HepG2 (cell line): ENCODE data around the gene SMIM20. TPM values are rescaled to one million over a fixed set of nuclear protein-coding genes. Genes with fewer than 3 reads are reported as not detected.

ENCODE experiments used
- ATAC-seq: fragments of 200-7000 bp; cut with Tn5 transposase; 3 replicates; pipeline ENCODE4 v1.9.1; 2020; ENCODE audit warnings: mild to moderate bottlenecking, moderate library complexity
- BruUV-seq: library from RNA; stranded (reverse); fragments of 400-500 nt; replicated peaks from 2 replicates; lab custom pipeline; 2021; lab: Mats Ljungman, UMichigan
- CTCF ChIA-PET: fragments of 300-600 bp; formaldehyde crosslinking; extraction: SDS; loops from one replicate; lab custom pipeline; 2021; ENCODE audit warnings: low total read pairs, inconsistent platforms, low intra/inter-chr PET ratio; lab: Yijun Ruan, JAX
- POLR2A ChIA-PET: fragments of 350-600 bp; sonication (Branson Sonifier 250); formaldehyde crosslinking; loops from one replicate; lab custom pipeline; 2020; ENCODE audit warnings: antibody characterized with exemption, inconsistent platforms; lab: Yijun Ruan, JAX
- DNase-seq: peaks from one replicate; pipeline ENCODE4 v3.0.0-alpha.2; 2015; ENCODE audit warnings: low spot score
- FAIRE-seq: peaks from 3 replicates; lab custom pipeline; 2011; peaks lifted over from hg19 to GRCh38; lab: Jason Lieb, UNC
- H2AFZ ChIP-seq: one replicate; pipeline ENCODE4 v1.6.1; 2011; ENCODE audit warnings: low read length, inconsistent platforms
- H3K27ac ChIP-seq: fragments of 300-600 bp; 3 replicates; pipeline ENCODE4 v1.8.0; 2011; ENCODE audit warnings: mixed run types, mild to moderate bottlenecking, mixed read lengths, low read length, inconsistent platforms; ENCODE audit not compliant: insufficient read depth; ENCODE audit errors: extremely low read length
- H3K27me3 ChIP-seq, 2 experiments: fragments of 200-600 bp in 1 of 2; 2 replicates in 1 of 2; 3 replicates in 1 of 2; pipeline versions ENCODE4 v1.6.0 to v1.8.0; 2011; ENCODE audit warnings: low read length in 2 of 2, mild to moderate bottlenecking in 2 of 2, moderate library complexity in 2 of 2, inconsistent platforms in 1 of 2; ENCODE audit not compliant: insufficient read depth in 2 of 2, control insufficient read depth in 1 of 2
- H3K36me3 ChIP-seq, 2 experiments: fragments of 200-600 bp in 1 of 2; replicated peaks in 1 of 2; 2 replicates in 1 of 2; 3 replicates in 1 of 2; pipeline versions ENCODE4 v1.5.1 to v1.8.0; 2011; ENCODE audit warnings: low read length in 2 of 2, inconsistent platforms in 1 of 2; ENCODE audit not compliant: insufficient read depth in 2 of 2, control insufficient read depth in 1 of 2
- H3K4me1 ChIP-seq: 2 replicates; pipeline ENCODE4 v1.5.1; 2012; ENCODE audit warnings: low read length, inconsistent platforms; ENCODE audit not compliant: insufficient read depth
- H3K4me2 ChIP-seq: 2 replicates; pipeline ENCODE4 v1.6.0; 2011; ENCODE audit warnings: low read depth, low read length, inconsistent platforms
- H3K4me3 ChIP-seq, 3 experiments: fragments of 200-600 bp in 1 of 3; sonication (generic), shearing (Covaris generic) in 1 of 3; replicated peaks in 1 of 3; 2 replicates each; pipeline ENCODE4 v1.5.1; 2011 to 2016; ENCODE audit warnings: low read length in 3 of 3, inconsistent platforms in 2 of 3, low read depth in 2 of 3, mild to moderate bottlenecking in 2 of 3, control low read depth in 1 of 3, mixed read lengths in 1 of 3; ENCODE audit not compliant: insufficient read depth in 1 of 3
- H3K79me2 ChIP-seq: one replicate; pipeline ENCODE4 v1.6.1; 2011; ENCODE audit warnings: low read length, inconsistent platforms; ENCODE audit not compliant: insufficient read depth
- H3K9ac ChIP-seq: 2 replicates; pipeline ENCODE4 v1.6.0; 2011; ENCODE audit warnings: mild to moderate bottlenecking, low read depth, low read length, inconsistent platforms; ENCODE audit not compliant: insufficient read depth
- H3K9me3 ChIP-seq: 2 replicates; pipeline ENCODE4 v1.5.1; 2012; ENCODE audit warnings: mild to moderate bottlenecking, low read length
- H4K20me1 ChIP-seq: 2 replicates; pipeline ENCODE4 v1.6.0; 2011; ENCODE audit warnings: inconsistent platforms, mild to moderate bottlenecking, low read length, moderate library complexity; ENCODE audit not compliant: insufficient read depth
- CCAR2 ChIP-seq: fragments of 200-400 bp; formaldehyde crosslinking; optimal IDR thresholded peaks from 2 replicates; pipeline ENCODE3; 2018; ENCODE audit warnings: low read depth, mild to moderate bottlenecking, low read length, moderate library complexity
- MAFK ChIP-seq, 2 experiments: IDR thresholded peaks in 1 of 2; conservative IDR thresholded peaks in 1 of 2; 2 replicates each; pipeline ENCODE4 v1.6.1; 2011; ENCODE audit warnings: improper control_type of control experiment in 2 of 2, low read length in 2 of 2
- ZNF230 ChIP-seq: sonication (generic); formaldehyde crosslinking; IDR thresholded peaks from 2 replicates; pipeline ENCODE4 v1.4.0; 2020; ENCODE audit warnings: mild to moderate bottlenecking, missing genetic modification reagents
- ZNF274 ChIP-seq: sonication (generic); formaldehyde crosslinking; IDR thresholded peaks from 2 replicates; pipeline ENCODE4 v1.5.1; 2020; ENCODE audit warnings: mild to moderate bottlenecking, missing genetic modification reagents
- WGBS: methylation state at CpG from one replicate; pipeline ENCODE4 v1.1.6; 2017; ENCODE audit warnings: low lambda C conversion rate; 5-methylcytosine and 5-hydroxymethylcytosine counted together
- in situ Hi-C: cut with HindIII; loops from 2 replicates; pipeline ENCODE4 v1.10.0; 2017; ENCODE audit warnings: low pct_unique_long_range_greater_than_20kb; ENCODE audit not compliant: extremely low pct_ligation_motif_present
- intact Hi-C: fragments of 100-400 bp; cut with micrococcal nuclease; formaldehyde crosslinking; loops from one replicate; pipeline ENCODE4 v1.10.0; 2022; ENCODE audit not compliant: unreplicated experiment
- polyA plus RNA-seq, 8 experiments: library from polyadenylated mRNA; depleted of rRNA in 3 of 8; stranded (reverse) in 7 of 8; unstranded in 1 of 8; fragments of >200 nt; fragmentation: Illumina TruSeq in 4 of 8; extraction: Trizol in 4 of 8; gene quantifications; 2 replicates each; pipeline versions ENCODE4 v1.2.1 to v1.2.3, GENCODE V29; 2011 to 2016; ENCODE audit warnings: low read depth in 4 of 8, missing spikeins in 1 of 8, mixed read lengths in 1 of 8; ENCODE audit not compliant: insufficient read depth in 1 of 8
- total RNA-seq, 5 experiments: library from RNA; depleted of rRNA; stranded (reverse); fragments of >200 nt; fragmentation: Illumina TruSeq; extraction: Trizol; gene quantifications; 2 replicates each; pipeline ENCODE4 v1.2.3, GENCODE V29; 2016; ENCODE audit warnings: low read depth in 1 of 5
- TF ChIP-seq, protein P1 (sequence below): sonication (generic); formaldehyde crosslinking; IDR thresholded peaks from 2 replicates; pipeline ENCODE4 v1.4.0; 2020; ENCODE audit warnings: missing genetic modification reagents

The SMIM20 gene
- total and polyA plus RNA-seq, 2 of the 13 experiments (the other 11 are each of a cell fraction or from before 2014, with no cell fraction given), result 26.3 to 30.2 TPM

GRCh38 chr4:25892796-25893195, 21.2 kb upstream of the SMIM20 start (continued):
- TF ChIP-seq, protein P1, sequence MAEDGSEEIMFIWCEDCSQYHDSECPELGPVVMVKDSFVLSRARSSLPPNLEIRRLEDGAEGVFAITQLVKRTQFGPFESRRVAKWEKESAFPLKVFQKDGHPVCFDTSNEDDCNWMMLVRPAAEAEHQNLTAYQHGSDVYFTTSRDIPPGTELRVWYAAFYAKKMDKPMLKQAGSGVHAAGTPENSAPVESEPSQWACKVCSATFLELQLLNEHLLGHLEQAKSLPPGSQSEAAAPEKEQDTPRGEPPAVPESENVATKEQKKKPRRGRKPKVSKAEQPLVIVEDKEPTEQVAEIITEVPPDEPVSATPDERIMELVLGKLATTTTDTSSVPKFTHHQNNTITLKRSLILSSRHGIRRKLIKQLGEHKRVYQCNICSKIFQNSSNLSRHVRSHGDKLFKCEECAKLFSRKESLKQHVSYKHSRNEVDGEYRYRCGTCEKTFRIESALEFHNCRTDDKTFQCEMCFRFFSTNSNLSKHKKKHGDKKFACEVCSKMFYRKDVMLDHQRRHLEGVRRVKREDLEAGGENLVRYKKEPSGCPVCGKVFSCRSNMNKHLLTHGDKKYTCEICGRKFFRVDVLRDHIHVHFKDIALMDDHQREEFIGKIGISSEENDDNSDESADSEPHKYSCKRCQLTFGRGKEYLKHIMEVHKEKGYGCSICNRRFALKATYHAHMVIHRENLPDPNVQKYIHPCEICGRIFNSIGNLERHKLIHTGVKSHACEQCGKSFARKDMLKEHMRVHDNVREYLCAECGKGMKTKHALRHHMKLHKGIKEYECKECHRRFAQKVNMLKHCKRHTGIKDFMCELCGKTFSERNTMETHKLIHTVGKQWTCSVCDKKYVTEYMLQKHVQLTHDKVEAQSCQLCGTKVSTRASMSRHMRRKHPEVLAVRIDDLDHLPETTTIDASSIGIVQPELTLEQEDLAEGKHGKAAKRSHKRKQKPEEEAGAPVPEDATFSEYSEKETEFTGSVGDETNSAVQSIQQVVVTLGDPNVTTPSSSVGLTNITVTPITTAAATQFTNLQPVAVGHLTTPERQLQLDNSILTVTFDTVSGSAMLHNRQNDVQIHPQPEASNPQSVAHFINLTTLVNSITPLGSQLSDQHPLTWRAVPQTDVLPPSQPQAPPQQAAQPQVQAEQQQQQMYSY, result no peak

DNA sequence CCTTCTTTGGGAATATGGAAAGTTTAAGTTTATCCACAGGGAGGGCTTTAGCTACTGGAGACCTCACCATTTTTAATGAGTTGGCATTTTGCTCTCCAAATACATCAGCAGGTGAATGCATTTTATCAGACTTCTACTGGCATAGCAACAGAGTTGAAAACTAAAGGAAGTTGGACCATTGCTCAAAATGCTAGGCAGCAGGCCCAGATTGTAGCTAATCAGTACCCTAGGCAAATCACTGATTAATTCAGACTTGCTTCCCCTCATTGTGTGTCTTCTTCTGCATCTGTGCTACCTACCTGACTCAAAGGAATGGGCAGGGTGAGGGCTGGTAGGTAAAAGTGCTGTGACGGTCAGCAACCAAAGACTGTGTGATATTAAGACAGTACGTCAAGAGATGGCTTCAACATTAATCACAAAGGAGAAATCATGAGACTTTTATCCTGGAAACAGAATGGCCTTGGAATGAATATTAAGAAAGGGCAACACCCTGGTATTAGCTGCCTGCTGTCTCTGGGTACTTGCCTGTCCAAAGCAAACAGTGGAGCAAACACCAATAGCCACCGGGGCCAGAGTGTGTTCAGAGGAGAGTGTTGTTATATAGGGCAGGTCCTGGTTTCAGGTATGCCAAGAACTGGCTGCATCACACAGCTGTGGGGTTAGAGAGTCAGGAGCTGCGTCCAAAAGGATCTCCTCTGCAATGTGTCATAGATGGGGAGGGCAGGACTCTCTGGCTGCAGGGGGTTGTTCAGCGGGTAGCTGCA, 17.1 kb upstream of the SMIM20 start:
- POLR2A ChIA-PET, result interaction anchor here (0.7 kb wide), 1 partner anchor 32 kb away, joined by 3 read pairs; no protein-coding TSS in a partner anchor
- Histone ChIP-seq H3K4me3 (no peak overlapping the region), H3K79me2 (no peaks in the 10 kb centered on the region), H3K9me3 (no peaks in the 10 kb centered on the region), H3K4me2 (no peak overlapping the region), H3K9ac (no peak overlapping the region), H3K27ac (no peak overlapping the region), H2AFZ (no peak overlapping the region), H3K27me3 (no peaks in the 10 kb centered on the region), H3K36me3 (no peaks in the 10 kb centered on the region), H4K20me1 (no peaks in the 10 kb centered on the region), H3K4me1 (peaks cover 3% of the 10 kb centered on the region)
- intact Hi-C loops (no loop called here), in situ Hi-C loops (no loop called here)
- peak; percentile 42; the same call in 2 of the 3 replicates for ATAC-seq
- WGBS, result 34% methylated on average over 5 of the region's 5 CpGs
- no TSS peak for BruUV-seq
- no peak for FAIRE-seq
- DNase-seq, result no peak
- TF ChIP-seq MAFK (conservative IDR thresholded peaks at IDR 0.05 in 1 of 2, IDR thresholded peaks at IDR 0.05 in 1 of 2; ENCODE audit: low read length in 2 of 2) (0 out of 4 replicates have a peak, but pooled peaks have one; percentile 8 to 16), CCAR2 (no peak), ZNF230 (CRISPR knock-in tag) (no peak), ZNF274 (CRISPR knock-in tag) (no peak)
- CTCF ChIA-PET, result no interaction called here
